HG03432 (cell line): Measurements from ENCODE around the gene RNF212.
"Not testable (repeated sequence)": the region's sequence is repeated elsewhere in the genome, so short reads cannot be mapped to it uniquely, and the experiment has no call there.

ENCODE experiments used
- ATAC-seq: cut with Tn5 transposase; IDR thresholded peaks from one replicate; pipeline ENCODE4 v1.9.1; 2021; ENCODE audit warnings: mild to moderate bottlenecking, moderate library complexity; ENCODE audit not compliant: unreplicated experiment

Gene RNF212

GRCh38 chr4:1050486-1051213, 62.7 kb downstream of the RNF212 start:
- no peak for ATAC-seq

DNA sequence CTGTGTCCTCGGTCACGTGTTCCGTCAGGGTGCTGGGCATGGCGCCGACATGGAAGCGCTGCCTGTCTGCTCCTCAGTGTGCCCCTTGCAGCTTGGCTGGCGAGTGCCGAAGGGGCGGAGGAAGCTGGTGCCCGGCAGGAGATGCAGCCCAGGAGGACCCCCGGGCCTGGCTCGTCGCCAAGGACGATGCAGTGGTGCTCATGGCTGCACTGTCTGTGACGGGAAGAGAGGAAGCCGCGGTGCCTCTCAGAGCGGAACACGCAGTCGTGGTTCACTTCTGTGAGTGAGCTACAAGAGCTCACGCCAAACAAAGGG, 63.8 kb downstream of the RNF212 start:
- no peak for ATAC-seq

DNA sequence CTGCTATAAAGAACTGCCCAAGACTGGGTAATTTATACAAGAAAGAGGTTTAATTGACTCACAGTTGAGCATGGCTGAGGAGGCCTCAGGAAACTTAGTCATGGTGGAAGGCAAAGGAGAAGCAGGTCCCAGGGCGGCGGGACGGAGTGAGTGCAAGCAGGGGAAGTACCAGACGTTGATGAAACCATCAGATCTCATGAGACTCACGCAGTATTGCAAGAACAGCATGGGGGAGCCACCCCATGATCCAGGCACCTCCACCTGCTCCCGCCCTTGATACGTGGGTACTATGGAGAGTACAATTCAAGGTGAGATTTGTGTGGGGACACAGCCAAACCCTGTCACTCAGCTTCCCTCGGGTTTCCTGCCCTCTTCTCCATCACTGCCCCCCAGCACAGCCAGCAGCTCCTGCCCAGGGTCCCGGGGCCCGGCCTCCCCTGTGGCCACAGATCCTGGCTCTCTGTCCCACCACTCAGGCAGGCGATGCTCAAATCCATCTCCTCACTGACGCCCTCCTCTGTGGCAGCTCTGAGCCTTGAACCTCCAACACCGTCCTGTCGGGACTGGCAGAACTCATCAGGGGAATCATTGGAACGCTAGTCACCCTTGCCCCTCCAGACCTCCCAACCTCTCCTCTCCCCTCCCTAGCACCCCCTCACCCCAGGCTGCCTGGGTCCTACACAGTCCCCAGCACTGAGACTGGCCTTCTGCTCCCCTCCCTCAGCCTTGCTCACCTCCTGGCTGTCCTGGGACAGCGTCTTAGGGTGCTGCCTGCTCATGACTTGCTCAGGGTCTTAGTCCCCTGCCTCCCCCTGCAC, 64.4 kb downstream of the RNF212 start:
- no peak for ATAC-seq

DNA sequence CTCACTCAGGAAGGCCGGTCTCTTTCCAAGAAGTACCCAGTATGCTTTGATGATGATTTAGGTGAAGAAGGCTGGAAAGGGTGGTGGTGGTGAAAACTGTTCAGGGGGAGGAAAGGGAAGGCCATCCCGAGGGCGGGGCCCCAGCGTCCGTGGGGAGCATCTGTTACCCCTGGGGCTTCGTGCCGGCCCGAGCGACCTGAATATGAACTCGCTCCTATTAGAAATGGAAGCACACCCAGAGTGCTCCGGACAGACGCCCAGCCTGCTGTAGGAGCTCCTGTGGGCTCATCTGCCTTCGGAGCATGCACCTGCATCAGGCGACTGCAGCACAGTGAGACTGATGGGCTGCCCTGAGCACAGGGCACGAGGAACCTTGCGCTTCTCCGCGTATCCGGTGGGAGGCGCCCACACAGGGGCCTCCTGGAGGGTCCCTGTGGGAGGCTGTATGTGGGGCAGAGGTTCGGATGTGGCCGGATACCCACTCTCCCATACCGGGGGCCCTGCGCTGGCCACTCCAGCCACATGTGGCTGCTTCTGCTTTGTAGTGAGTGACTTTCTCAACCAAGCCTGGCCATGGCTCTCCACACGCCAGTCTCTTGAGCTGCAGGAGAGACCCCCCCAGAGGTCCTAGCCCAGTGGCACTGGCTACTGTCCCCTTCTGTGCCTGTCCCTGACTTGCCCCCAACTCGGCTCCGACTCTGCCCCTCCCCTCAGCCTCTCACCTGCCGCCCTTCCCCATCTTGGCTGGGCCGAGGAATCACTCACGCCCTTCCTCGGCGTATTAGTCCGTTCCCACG, 65.2 kb downstream of the RNF212 start:
- ATAC-seq, result no peak

GRCh38 chr4:1047106-1047975, 66.0 kb downstream of the RNF212 start:
- ATAC-seq, result no peak

- not testable (repeated sequence) for ATAC-seq
Measured at GRCh38 chr4:1046581-1047011, 66.8 kb downstream of the RNF212 start.

- no peak for ATAC-seq
Measured at GRCh38 chr4:1045595-1046201, 67.7 kb downstream of the RNF212 start.

DNA sequence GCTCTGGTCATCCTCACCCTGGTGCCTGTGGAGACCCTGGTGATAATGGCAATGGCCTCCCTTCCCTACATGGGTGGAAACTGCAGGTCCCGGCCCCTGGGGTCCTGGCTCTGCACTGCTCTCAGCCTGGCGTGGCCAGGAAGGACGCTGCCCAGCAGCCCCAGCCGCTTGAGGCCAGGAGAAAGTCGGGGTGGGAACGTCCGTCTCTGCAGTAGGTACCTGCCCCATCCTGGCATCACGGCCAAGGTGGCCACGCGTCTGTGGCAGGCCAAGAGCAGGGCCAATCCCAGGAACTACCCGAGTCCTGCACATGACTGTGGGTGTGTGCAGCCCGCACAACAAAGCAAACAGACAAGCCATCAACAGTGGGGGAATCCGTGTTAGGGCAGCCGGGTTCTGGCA, 68.2 kb downstream of the RNF212 start:
- ATAC-seq, result no peak

DNA sequence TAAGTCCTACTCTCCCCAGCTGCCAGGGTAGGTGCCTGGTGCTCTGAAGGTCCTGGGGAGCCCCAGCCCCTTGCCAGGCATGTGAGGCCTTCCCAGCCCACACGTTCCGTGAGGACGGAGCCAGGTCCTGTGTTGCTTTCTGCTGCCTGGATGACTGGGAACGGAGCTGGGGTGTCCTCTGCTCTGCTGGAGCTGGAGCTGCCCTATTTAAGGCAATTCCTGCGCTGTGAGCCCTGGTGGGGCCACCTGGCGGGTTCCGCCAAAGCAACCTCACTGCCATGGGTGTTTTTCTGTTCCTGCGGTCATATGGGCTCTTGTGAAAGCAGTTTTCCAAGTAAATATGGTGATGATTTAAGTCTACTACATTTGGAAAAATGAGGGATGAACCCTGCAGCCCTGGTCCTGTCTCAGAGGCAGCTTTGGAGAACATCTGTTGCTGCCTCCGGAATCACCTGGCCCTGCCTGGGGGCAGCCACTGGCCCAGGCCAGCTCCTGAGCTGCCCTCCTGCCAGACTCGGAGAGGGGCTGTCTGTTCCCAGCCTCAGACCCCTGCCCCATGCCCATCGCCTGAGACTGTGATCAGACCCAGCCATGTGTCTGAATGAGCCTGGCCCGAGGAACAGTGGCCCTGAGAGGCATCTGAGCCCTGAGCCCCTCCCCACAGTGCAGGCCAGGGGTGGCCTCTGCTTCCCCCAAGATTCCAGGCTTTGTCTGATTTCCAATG, 68.7 kb downstream of the RNF212 start:
- no peak for ATAC-seq

GRCh38 chr4:1043651-1044468, 69.5 kb downstream of the RNF212 start:
- ATAC-seq, result no peak

GRCh38 chr4:1043162-1043561, 70.2 kb downstream of the RNF212 start:
- no peak for ATAC-seq

- ATAC-seq, result no peak
Measured at GRCh38 chr4:1042352-1043055, 70.9 kb downstream of the RNF212 start.

- ATAC-seq, result no peak
Measured at GRCh38 chr4:1041936-1042330, 71.4 kb downstream of the RNF212 start.

GRCh38 chr4:1041147-1041935, 72.0 kb downstream of the RNF212 start:
- ATAC-seq, result no peak

GRCh38 chr4:1040344-1041146, 72.8 kb downstream of the RNF212 start:
- no peak for ATAC-seq

DNA sequence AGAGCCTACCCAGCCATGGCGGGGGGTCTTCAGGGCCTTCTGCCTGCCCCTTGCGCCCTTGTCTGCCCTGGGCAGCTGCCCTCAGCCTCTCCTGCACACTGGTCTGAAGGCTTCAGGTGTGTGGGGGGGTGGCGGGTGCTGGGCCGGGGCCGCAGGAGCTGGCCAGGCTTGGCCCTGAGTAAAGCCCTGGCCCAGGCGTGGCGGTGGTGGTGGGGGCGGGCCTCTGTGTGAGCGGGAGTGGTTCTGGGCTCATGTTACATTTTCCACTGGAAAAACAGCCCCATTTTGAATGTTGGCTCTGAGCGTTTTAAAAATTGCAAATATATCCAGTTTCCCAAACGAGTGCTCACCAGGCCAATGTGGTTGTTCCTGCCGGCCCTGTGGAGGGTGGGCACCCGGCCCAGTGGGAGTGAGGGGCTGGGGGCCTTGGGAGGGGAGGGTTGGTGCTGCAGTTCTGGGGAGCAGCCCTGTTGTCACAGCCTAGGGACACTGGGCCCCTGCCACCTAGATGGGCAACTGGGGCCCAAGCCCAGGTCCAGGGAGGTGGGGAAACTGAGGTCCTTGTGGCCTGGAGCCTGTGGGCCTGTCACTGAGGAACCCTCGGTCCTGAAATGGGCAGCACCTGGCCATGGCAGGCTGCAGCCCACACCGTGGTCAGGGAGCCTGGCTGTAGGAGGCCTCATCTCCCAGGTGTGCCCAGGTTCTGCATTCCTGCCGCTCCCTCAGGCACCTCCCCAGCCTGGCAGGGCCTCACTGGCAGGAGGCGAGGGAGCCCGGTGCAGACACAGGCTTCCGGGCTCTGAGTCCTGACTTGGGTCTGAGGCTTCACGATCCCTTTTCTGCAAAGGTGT, 73.6 kb downstream of the RNF212 start:
- no peak for ATAC-seq
